ENCODE measurements around the gene FLAD1. TPM values are rescaled to one million over a fixed set of nuclear protein-coding genes. Genes with fewer than 3 reads are reported as not detected.

FLAD1 gene
- 38.1 TPM for polyA plus RNA-seq (2012; ENCODE audit: missing spikeins)

- peak; percentile 35; the same call in 1 of the 2 replicates for TF ChIP-seq TAF1 (IDR thresholded peaks at IDR 0.05; ENCODE audit: borderline replicate concordance, low read depth, low read length)
- TF ChIP-seq POLR2AphosphoS5 (IDR thresholded peaks at IDR 0.05; ENCODE audit: low read depth, low read length) = peak; percentile 91
- TF ChIP-seq POLR2A (IDR thresholded peaks at IDR 0.05; ENCODE audit: low read depth, low read length) = peak; percentile 84
- DNase-seq (ENCODE audit: insufficient read length) = peak; percentile 99
- FAIRE-seq = peak; percentile 92
Measured at GRCh38 chr1:154982897-154983648, at the start of gene FLAD1. FLAD1 (plus strand) TSS chr1:154983344; CDS start chr1:154983695, 351 bp downstream.

- no peak for FAIRE-seq
- DNase-seq (ENCODE audit: insufficient read length) = no peak
Measured at GRCh38 chr1:154934358-154934948, 48.7 kb upstream of the FLAD1 start.

GRCh38 chr1:154935749-154936554 lies 47.2 kb upstream of the FLAD1 start:
- DNase-seq (ENCODE audit: insufficient read length) = no peak
- no peak for FAIRE-seq
- TF ChIP-seq POLR2AphosphoS5 (IDR thresholded peaks at IDR 0.05; ENCODE audit: low read depth, low read length) (no peak), TAF1 (IDR thresholded peaks at IDR 0.05; ENCODE audit: borderline replicate concordance, low read depth, low read length) (no peak), POLR2A (IDR thresholded peaks at IDR 0.05; ENCODE audit: low read depth, low read length) (no peak)

More at GRCh38 chr1:154934358-154934948, 48.7 kb upstream of the FLAD1 start:
- TF ChIP-seq TAF1 (IDR thresholded peaks at IDR 0.05; ENCODE audit: borderline replicate concordance, low read depth, low read length) (no peak), POLR2AphosphoS5 (IDR thresholded peaks at IDR 0.05; ENCODE audit: low read depth, low read length) (no peak), POLR2A (IDR thresholded peaks at IDR 0.05; ENCODE audit: low read depth, low read length) (no peak)

- FAIRE-seq = peak; percentile 91
- TF ChIP-seq TAF1 (IDR thresholded peaks at IDR 0.05; ENCODE audit: borderline replicate concordance, low read depth, low read length) = peak; percentile 52; the same call in 1 of the 2 replicates
- TF ChIP-seq POLR2AphosphoS5 (IDR thresholded peaks at IDR 0.05; ENCODE audit: low read depth, low read length) = peak; percentile 79
- peak; percentile 91 for TF ChIP-seq POLR2A (IDR thresholded peaks at IDR 0.05; ENCODE audit: low read depth, low read length)
- DNase-seq (ENCODE audit: insufficient read length) = peak; percentile 89
Measured at GRCh38 chr1:154936555-154937084, 46.5 kb upstream of the FLAD1 start, which contains the start of gene PMVK. PMVK (minus strand) TSS chr1:154936719; CDS start chr1:154936685, 34 bp downstream.

GRCh38 chr1:154937085-154937987 lies 45.8 kb upstream of the FLAD1 start:
- FAIRE-seq = peak; percentile 14
- peak; percentile 72 for DNase-seq (ENCODE audit: insufficient read length)
- TF ChIP-seq TAF1 (IDR thresholded peaks at IDR 0.05; ENCODE audit: borderline replicate concordance, low read depth, low read length) = no peak
- TF ChIP-seq POLR2AphosphoS5 (IDR thresholded peaks at IDR 0.05; ENCODE audit: low read depth, low read length) = peak; percentile 45; the same call in 1 of the 2 replicates
- TF ChIP-seq POLR2A (IDR thresholded peaks at IDR 0.05; ENCODE audit: low read depth, low read length) = peak; percentile 60; the same call in 1 of the 2 replicates

GRCh38 chr1:154937988-154938386 lies 45.2 kb upstream of the FLAD1 start:
- no peak for FAIRE-seq
- TF ChIP-seq POLR2A (IDR thresholded peaks at IDR 0.05; ENCODE audit: low read depth, low read length) (no peak), TAF1 (IDR thresholded peaks at IDR 0.05; ENCODE audit: borderline replicate concordance, low read depth, low read length) (no peak), POLR2AphosphoS5 (IDR thresholded peaks at IDR 0.05; ENCODE audit: low read depth, low read length) (no peak)
- DNase-seq (ENCODE audit: insufficient read length) = no peak

- DNase-seq (ENCODE audit: insufficient read length) (no peak), FAIRE-seq (no peak)
- TF ChIP-seq TAF1 (IDR thresholded peaks at IDR 0.05; ENCODE audit: borderline replicate concordance, low read depth, low read length) (no peak), POLR2AphosphoS5 (IDR thresholded peaks at IDR 0.05; ENCODE audit: low read depth, low read length) (no peak), POLR2A (IDR thresholded peaks at IDR 0.05; ENCODE audit: low read depth, low read length) (no peak)
Measured at GRCh38 chr1:154938604-154939399, 44.3 kb upstream of the FLAD1 start.

- TF ChIP-seq POLR2A (IDR thresholded peaks at IDR 0.05; ENCODE audit: low read depth, low read length) (no peak), TAF1 (IDR thresholded peaks at IDR 0.05; ENCODE audit: borderline replicate concordance, low read depth, low read length) (no peak), POLR2AphosphoS5 (IDR thresholded peaks at IDR 0.05; ENCODE audit: low read depth, low read length) (no peak)
- DNase-seq (ENCODE audit: insufficient read length) (no peak), FAIRE-seq (no peak)
Measured at GRCh38 chr1:154940213-154940560, 43.0 kb upstream of the FLAD1 start.

- peak; percentile 46 for FAIRE-seq
- TF ChIP-seq POLR2AphosphoS5 (IDR thresholded peaks at IDR 0.05; ENCODE audit: low read depth, low read length) = no peak
- TF ChIP-seq POLR2A (IDR thresholded peaks at IDR 0.05; ENCODE audit: low read depth, low read length) = no peak
- no peak for TF ChIP-seq TAF1 (IDR thresholded peaks at IDR 0.05; ENCODE audit: borderline replicate concordance, low read depth, low read length)
- no peak for DNase-seq (ENCODE audit: insufficient read length)
Measured at GRCh38 chr1:154940651-154941194, 42.4 kb upstream of the FLAD1 start.
